ENCODE data around the gene METTL22. TPM values are rescaled to one million over a fixed set of nuclear protein-coding genes. Genes with fewer than 3 reads are reported as not detected.

METTL22 gene
- total RNA-seq, 2 donors from 2014 or later: 29.8 to 65.9 TPM

DNA sequence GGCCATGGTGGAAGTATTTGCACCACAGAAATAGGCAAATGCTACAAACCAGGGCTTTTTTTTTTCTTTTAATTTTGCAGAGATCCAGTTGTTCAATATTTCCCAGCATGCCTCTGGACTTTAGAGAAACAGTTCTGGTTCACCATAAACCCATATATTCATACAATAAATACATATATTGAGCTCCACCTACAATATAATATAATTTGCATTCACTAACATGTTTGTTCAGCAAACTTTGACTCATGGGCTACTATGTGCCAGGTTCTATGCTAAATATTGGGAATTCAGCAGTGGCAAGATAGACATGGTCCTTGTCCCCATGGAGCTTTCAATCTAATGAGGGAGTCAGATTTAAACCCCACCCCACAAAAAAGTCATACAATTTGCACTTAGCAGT lies 34.4 kb upstream of the METTL22 start:
- ATAC-seq (no peak), DNase-seq (ENCODE audit: low spot score) (no peak)
- H3K4me1 Mint-ChIP-seq (ENCODE audit: low read depth in 2 of 2): no peaks in the 10 kb centered on the region
- H3K36me3 Mint-ChIP-seq: no peaks in the 10 kb centered on the region
- H3K27me3 Mint-ChIP-seq: peaks cover 28 to 33% of the 10 kb centered on the region in 2 donors
- H3K9me3 Mint-ChIP-seq: no peaks in the 10 kb centered on the region
- no peak overlapping the region for H3K4me3 Mint-ChIP-seq
- no peak overlapping the region for H3K27ac Mint-ChIP-seq

DNA sequence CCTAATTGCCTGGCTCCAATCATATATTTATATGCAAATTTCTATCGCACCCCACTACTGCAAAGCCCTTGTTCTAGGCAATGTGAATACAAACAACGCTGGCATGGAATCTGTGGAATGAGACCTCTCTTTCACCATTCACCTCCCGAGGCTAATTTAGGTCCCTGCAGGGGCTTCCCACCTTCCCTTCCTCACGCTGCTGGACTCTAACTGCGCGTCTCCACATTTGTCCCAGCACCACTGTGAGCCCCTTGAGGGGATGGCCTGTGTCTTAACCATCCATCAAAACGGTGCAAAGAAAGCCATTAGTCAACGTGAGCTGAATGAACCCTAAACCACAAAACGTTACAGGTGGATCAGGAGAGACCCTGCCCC lies 32.8 kb upstream of the METTL22 start:
- DNase-seq (ENCODE audit: low spot score) (no peak), ATAC-seq (no peak)
- Mint-ChIP-seq H3K27me3 (peaks cover 27 to 28% of the 10 kb centered on the region in 2 donors), H3K4me3 (no peak overlapping the region), H3K36me3 (no peaks in the 10 kb centered on the region), H3K4me1 (ENCODE audit: low read depth in 2 of 2) (no peaks in the 10 kb centered on the region), H3K27ac (no peak overlapping the region), H3K9me3 (no peaks in the 10 kb centered on the region)

- Mint-ChIP-seq H3K4me1 (ENCODE audit: low read depth in 2 of 2) (no peaks in the 10 kb centered on the region), H3K4me3 (no peak overlapping the region), H3K27me3 (peaks cover 25 to 28% of the 10 kb centered on the region in 2 donors), H3K9me3 (no peaks in the 10 kb centered on the region), H3K27ac (no peak overlapping the region), H3K36me3 (no peaks in the 10 kb centered on the region)
- DNase-seq (ENCODE audit: low spot score) (no peak), ATAC-seq (no peak)
These were observed 32.2 kb upstream of the METTL22 start for GRCh38 chr16:8589057-8589899.

GRCh38 chr16:8589900-8590688 lies 31.4 kb upstream of the METTL22 start, which contains the start of gene TMEM114:
TSS of gene TMEM114 (minus strand) at chr16:8590511. CDS start at chr16:8589838, 673 bp downstream.
- Mint-ChIP-seq H3K4me1 (ENCODE audit: low read depth in 2 of 2) (no peaks in the 10 kb centered on the region), H3K27ac (no peak within 1 kb of the TSS), H3K27me3 (peaks cover 27 to 28% of the 10 kb centered on the region in 2 donors), H3K9me3 (no peaks in the 10 kb centered on the region), H3K36me3 (no peaks in the 10 kb centered on the region), H3K4me3 (no peak within 1 kb of the TSS)
- ATAC-seq: no peak
- DNase-seq (ENCODE audit: low spot score): no peak

- H3K4me1 Mint-ChIP-seq (ENCODE audit: low read depth in 2 of 2): no peaks in the 10 kb centered on the region
- no peak for ATAC-seq
These were observed 30.7 kb upstream of the METTL22 start for GRCh38 chr16:8590811-8591210.

DNA sequence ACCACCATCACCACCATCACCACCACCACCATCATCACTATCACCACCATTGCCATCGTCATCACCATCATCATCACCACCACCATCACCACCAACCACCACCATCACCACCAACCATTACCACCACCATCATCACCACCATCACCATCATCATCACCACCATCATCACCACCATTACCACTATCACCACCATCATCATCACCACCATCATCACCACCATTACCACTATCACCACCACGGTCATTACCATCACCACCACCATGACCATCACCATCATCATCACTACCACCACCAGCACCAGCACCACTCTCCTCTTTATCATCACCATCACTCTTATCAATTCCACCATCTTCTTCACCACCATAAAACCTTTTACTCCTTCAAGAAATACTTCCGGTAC lies 30.0 kb upstream of the METTL22 start:
- Mint-ChIP-seq H3K27ac (no peak overlapping the region), H3K36me3 (no peaks in the 10 kb centered on the region), H3K4me1 (ENCODE audit: low read depth in 2 of 2) (no peaks in the 10 kb centered on the region), H3K4me3 (no peak overlapping the region), H3K27me3 (peaks cover 20 to 27% of the 10 kb centered on the region in 2 donors), H3K9me3 (no peaks in the 10 kb centered on the region)
- DNase-seq (ENCODE audit: low spot score) (no peak), ATAC-seq (no peak)

More at GRCh38 chr16:8590811-8591210, 30.7 kb upstream of the METTL22 start:
- DNase-seq (ENCODE audit: low spot score): no peak
- H3K9me3 Mint-ChIP-seq: no peaks in the 10 kb centered on the region
- H3K4me3 Mint-ChIP-seq: no peak overlapping the region
- H3K27me3 Mint-ChIP-seq: peaks cover 21 to 22% of the 10 kb centered on the region in 2 donors
- no peak overlapping the region for H3K27ac Mint-ChIP-seq
- H3K36me3 Mint-ChIP-seq: no peaks in the 10 kb centered on the region

DNA sequence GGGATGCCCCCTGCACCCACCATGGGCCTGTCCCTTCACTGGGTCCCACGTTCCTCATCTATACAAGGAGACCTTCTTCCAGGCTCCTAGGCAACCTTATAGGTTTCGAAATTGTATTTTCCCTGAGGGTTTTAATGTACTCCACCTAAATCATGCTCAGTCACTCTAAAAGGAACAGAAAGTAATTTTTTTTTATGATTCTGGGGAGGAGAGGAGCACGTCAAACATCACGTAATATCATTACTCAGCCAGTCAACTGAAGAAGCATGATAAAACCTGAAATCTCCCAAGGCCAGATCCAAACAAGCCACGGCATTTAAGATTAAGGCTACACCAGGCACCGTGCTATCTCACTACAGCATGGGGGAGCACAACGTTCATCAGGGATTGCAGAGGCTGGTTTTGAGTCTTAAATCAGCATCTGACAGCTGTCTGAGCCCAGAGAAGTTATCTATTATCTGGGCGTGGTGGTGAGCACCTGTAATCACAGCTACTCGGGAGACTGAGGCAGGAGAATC lies 27.3 kb upstream of the METTL22 start:
- Mint-ChIP-seq H3K27ac (no peak overlapping the region), H3K27me3 (peaks cover 8 to 13% of the 10 kb centered on the region in 2 donors), H3K4me1 (ENCODE audit: low read depth in 2 of 2) (no peaks in the 10 kb centered on the region), H3K9me3 (no peaks in the 10 kb centered on the region), H3K4me3 (no peak overlapping the region), H3K36me3 (no peaks in the 10 kb centered on the region)
- no peak for DNase-seq (ENCODE audit: low spot score)
- no peak for ATAC-seq

- Mint-ChIP-seq H3K9me3 (no peaks in the 10 kb centered on the region), H3K27me3 (peaks cover 3 to 13% of the 10 kb centered on the region in 2 donors), H3K27ac (no peak overlapping the region), H3K4me3 (no peak overlapping the region), H3K36me3 (no peaks in the 10 kb centered on the region), H3K4me1 (ENCODE audit: low read depth in 2 of 2) (no peaks in the 10 kb centered on the region)
- ATAC-seq: no peak
- no peak for DNase-seq (ENCODE audit: low spot score)
These were observed 25.7 kb upstream of the METTL22 start for GRCh38 chr16:8595783-8596182.

GRCh38 chr16:8596581-8596980 lies 24.9 kb upstream of the METTL22 start:
- DNase-seq (ENCODE audit: low spot score) (no peak), ATAC-seq (no peak)
- no peak overlapping the region for H3K4me3 Mint-ChIP-seq
- H3K36me3 Mint-ChIP-seq: no peaks in the 10 kb centered on the region
- H3K27me3 Mint-ChIP-seq: peaks cover 3 to 13% of the 10 kb centered on the region in 2 donors
- no peaks in the 10 kb centered on the region for H3K4me1 Mint-ChIP-seq (ENCODE audit: low read depth in 2 of 2)
- no peaks in the 10 kb centered on the region for H3K9me3 Mint-ChIP-seq
- H3K27ac Mint-ChIP-seq: no peak overlapping the region

DNA sequence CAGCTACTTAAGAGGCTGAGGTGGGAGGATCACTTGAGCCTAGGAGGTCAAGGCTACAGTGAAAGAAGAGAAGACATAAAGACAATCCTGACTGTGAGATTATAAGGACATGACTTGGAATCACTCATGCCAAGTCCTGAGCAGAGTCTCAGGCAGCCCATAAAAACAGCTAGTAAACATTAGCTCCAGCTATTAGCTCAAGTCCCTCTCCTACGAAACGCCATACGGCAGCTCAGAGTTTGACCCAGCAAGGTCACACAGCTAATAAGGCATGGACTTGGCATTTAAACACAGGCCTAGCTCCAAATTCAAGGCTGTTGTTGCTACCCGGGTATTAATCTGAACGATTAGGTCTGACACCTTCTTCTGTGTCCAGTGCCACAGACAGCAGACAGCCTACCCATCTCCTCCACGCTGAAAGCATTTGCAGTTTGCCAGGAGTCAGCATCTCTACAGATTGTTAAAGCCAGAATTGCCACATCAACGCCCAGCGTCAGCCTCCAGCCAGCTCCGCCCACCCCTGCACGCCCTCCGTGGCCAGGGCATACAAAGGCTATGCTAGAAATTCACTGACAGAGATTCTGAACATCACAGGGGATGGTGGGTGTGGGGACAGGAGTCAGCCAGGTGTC lies 21.2 kb upstream of the METTL22 start:
- DNase-seq (ENCODE audit: low spot score) (no peak), ATAC-seq (no peak)
- Mint-ChIP-seq H3K27me3 (peaks cover 14 to 27% of the 10 kb centered on the region in 2 donors), H3K27ac (no peak overlapping the region), H3K36me3 (no peaks in the 10 kb centered on the region), H3K4me1 (ENCODE audit: low read depth in 2 of 2) (no peaks in the 10 kb centered on the region), H3K9me3 (no peaks in the 10 kb centered on the region), H3K4me3 (no peak overlapping the region)

DNA sequence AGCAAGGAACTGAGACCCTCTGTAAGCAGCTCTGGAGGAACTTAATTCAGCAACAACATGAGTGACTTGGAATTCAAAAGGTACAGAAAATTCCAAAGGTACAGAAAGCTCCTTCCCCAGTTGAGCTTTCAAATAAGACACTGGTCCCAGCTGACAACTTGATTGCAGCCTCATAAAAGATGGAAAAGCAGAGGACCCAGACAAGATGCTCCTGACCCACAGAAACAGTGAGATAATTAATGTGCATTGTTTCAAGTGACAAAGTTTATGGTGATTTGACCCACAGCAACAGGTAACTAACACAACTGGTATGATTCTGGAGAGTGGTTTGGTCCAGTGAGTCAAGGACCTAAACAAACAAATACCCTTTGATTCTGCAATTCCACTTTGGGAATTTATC lies 15.9 kb upstream of the METTL22 start:
- H3K4me1 Mint-ChIP-seq (ENCODE audit: low read depth in 2 of 2): no peaks in the 10 kb centered on the region
- H3K9me3 Mint-ChIP-seq: no peaks in the 10 kb centered on the region
- peaks cover 20 to 26% of the 10 kb centered on the region in 2 donors for H3K27me3 Mint-ChIP-seq
- H3K36me3 Mint-ChIP-seq: no peaks in the 10 kb centered on the region
- no peak overlapping the region for H3K4me3 Mint-ChIP-seq
- H3K27ac Mint-ChIP-seq: no peak overlapping the region
- DNase-seq (ENCODE audit: low spot score) (no peak), ATAC-seq (no peak)

DNA sequence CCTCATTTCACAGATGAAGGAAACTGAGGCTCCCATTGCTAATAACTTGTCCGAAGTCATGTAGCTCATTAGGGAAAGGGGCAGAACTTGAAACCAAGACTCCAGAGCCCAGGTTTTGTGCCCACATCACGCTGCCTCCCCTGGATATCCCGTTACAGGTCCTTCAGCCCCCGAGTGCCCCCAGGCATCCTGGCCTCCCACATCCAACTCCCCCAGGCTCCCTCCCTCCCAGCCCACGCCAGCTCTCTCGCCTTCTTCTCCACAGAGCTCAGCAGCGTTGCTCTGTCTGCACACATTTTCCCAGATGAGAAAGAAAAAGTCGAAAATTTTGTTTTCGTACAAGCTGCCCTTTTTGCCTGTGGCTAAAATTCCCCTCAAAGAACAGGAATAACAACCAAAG lies 14.3 kb upstream of the METTL22 start:
- Mint-ChIP-seq H3K27me3 (peaks cover 27 to 34% of the 10 kb centered on the region in 2 donors), H3K9me3 (no peaks in the 10 kb centered on the region), H3K27ac (no peak overlapping the region), H3K36me3 (no peaks in the 10 kb centered on the region), H3K4me3 (no peak overlapping the region), H3K4me1 (ENCODE audit: low read depth in 2 of 2) (no peaks in the 10 kb centered on the region)
- no peak for ATAC-seq
- no peak for DNase-seq (ENCODE audit: low spot score)

DNA sequence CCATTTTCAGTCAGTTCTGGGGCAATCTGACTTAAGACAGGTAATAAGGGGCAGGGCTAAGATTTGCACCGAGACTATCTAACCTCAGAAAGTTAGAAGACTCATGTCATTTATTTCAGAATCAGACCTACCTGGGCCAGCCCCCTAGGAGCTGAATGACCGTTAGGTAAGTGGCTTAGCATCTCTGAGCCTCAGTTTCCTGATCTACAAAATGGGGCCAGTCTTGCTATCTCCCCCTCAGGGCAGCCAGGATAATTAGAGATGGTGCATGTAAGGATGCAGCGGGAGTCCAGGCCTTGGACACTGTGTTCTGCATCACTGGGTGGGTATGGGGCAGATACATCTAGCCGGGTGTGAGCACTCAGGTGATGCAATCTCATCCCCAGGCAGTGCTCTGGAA lies 10.4 kb upstream of the METTL22 start:
- ATAC-seq (no peak), DNase-seq (ENCODE audit: low spot score) (no peak)
- Mint-ChIP-seq H3K36me3 (no peaks in the 10 kb centered on the region), H3K4me1 (ENCODE audit: low read depth in 2 of 2) (no peaks in the 10 kb centered on the region), H3K27me3 (peaks cover 28 to 32% of the 10 kb centered on the region in 2 donors), H3K9me3 (no peaks in the 10 kb centered on the region), H3K27ac (no peak overlapping the region), H3K4me3 (no peak overlapping the region)

All from natural killer cell treated with Interleukin-12 subunit alpha and Interleukin-12 subunit beta and Interleukin-15 and Interleukin-18, amount 100 ng/mL, for 72 hours (primary cell).